Mesodermal cell (in vitro differentiated cells): ENCODE measurements around the gene GNB3.
"Not testable (repeated sequence)": the region's sequence is repeated elsewhere in the genome, so short reads cannot be mapped to it uniquely, and the experiment has no call there.

ENCODE experiments used
- H3K27ac ChIP-seq: 2 replicates; pipeline ENCODE4 v1.7.0; 2013; ENCODE audit warnings: mild to moderate bottlenecking, low read depth, low read length, moderate library complexity; ENCODE audit not compliant: severe bottlenecking
- H3K36me3 ChIP-seq: 2 replicates; pipeline ENCODE4 v1.7.1; 2013; ENCODE audit warnings: mild to moderate bottlenecking, low read length, moderate library complexity; ENCODE audit not compliant: control insufficient read depth, insufficient read depth
- H3K4me1 ChIP-seq: one replicate; pipeline ENCODE4 v1.7.1; 2013; ENCODE audit warnings: mild to moderate bottlenecking, low read length; ENCODE audit not compliant: insufficient read depth, control insufficient read depth, poor library complexity, severe bottlenecking
- H3K4me3 ChIP-seq: 2 replicates; pipeline ENCODE4 v1.7.0; 2013; ENCODE audit warnings: low read length, control low read depth, mild to moderate bottlenecking; ENCODE audit not compliant: insufficient read depth, poor library complexity, severe bottlenecking; ENCODE audit errors: extremely low read depth
- H3K9me3 ChIP-seq: 2 replicates; pipeline ENCODE4 v1.7.1; 2013; ENCODE audit warnings: mild to moderate bottlenecking, low read length, moderate library complexity; ENCODE audit not compliant: control insufficient read depth
- WGBS, 2 experiments: methylation state at CpG; one replicate each; pipeline ENCODE4 v1.1.5; 2013; ENCODE audit warnings: missing lambda C conversion rate in 2 of 2; ENCODE audit not compliant: insufficient coverage in 2 of 2; 5-methylcytosine and 5-hydroxymethylcytosine counted together

GNB3 gene

DNA sequence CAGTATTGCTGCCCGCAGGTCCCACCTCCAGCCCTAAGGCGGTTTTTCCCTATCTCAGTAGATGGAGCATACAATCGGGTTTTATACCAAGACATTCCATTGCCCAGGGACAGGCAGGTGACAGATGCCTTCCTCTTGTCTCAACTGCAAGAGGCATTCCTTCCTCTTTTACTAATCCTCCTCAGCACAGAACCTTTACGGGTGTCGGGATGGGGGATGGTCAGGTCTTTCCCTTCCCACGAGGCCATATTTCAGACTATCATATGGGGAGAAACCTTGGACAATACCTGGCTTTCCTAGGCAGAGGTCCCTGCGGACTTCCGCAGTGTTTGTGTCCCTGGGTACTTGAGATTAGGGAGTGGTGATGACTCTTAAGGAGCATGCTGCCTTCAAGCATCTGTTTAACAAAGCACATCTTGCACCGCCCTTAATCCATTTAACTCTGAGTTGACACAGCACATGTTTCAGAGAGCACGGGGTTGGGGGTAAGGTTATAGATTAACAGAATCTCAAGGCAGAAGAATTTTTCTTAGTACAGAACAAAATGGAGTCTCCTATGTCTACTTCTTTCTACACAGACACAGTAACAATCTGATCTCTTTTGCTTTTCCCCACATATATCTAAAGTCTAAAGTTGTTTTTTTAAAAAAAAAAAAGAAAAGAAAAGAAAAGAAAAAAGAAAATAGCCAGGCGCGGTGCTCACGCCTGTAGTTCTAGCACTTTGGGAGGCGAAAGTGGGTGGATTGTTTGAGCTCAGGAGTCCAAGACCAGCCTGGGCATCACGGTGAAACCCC lies 45.7 kb downstream of the GNB3 start:
- H3K9me3 ChIP-seq, H3K4me1 ChIP-seq, H3K4me3 ChIP-seq, H3K27ac ChIP-seq: not testable (repeated sequence)
- H3K36me3 ChIP-seq: peaks cover 15% of the 10 kb centered on the region
- WGBS, 2 experiments: 0 to 76% methylated on average over 1 to 5 of the region's 15 CpGs

GRCh38 chr12:6887460-6887859 lies 46.7 kb downstream of the GNB3 start:
- Histone ChIP-seq H3K9me3 (no peaks in the 10 kb centered on the region), H3K36me3 (peaks cover 15% of the 10 kb centered on the region), H3K27ac (no peak overlapping the region), H3K4me1 (peaks cover 10% of the 10 kb centered on the region), H3K4me3 (no peak overlapping the region)
- WGBS, 2 experiments: 97 to 98% methylated on average over 6 to 7 of the region's 8 CpGs

DNA sequence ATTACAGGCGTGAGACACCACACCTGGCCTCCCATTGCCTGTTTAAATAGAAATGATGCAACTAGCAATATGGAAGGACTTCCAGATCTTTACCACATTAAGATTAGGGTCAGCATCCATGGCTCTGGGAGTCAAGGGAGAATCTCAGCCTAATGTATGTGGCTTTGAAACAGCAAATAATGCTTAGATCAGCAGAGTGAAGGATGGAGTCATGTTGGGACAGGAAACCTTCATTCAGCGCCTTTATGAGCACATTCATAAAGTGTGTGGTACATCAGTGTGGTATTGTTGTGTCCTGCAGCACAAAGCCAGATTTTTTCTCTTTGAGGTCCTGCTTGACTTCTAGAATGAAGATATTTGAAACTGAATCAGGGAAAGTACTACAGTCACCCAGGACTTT lies 47.6 kb downstream of the GNB3 start:
- 86 to 100% methylated on average over 2 of the region's 2 CpGs for WGBS, 2 experiments
- peaks cover 10% of the 10 kb centered on the region for H3K4me1 ChIP-seq
- H3K4me3 ChIP-seq: no peak overlapping the region
- H3K9me3 ChIP-seq: no peaks in the 10 kb centered on the region
- H3K27ac ChIP-seq: no peak overlapping the region
- H3K36me3 ChIP-seq: peaks cover 15% of the 10 kb centered on the region

- not testable (repeated sequence) for H3K9me3 ChIP-seq, H3K27ac ChIP-seq, H3K4me3 ChIP-seq
- Histone ChIP-seq H3K36me3 (peaks cover 13% of the 10 kb centered on the region), H3K4me1 (peaks cover 10% of the 10 kb centered on the region)
- 58 to 100% methylated on average over 3 to 4 of the region's 7 CpGs for WGBS, 2 experiments
These were observed 48.1 kb downstream of the GNB3 start for GRCh38 chr12:6888794-6889193.

- peak overlapping the region; percentile 98 for H3K27ac ChIP-seq
- not testable (repeated sequence) for H3K4me3 ChIP-seq, H3K9me3 ChIP-seq, H3K36me3 ChIP-seq
- 94 to 97% methylated on average over 17 to 18 of the region's 21 CpGs for WGBS, 2 experiments
- peaks cover 10% of the 10 kb centered on the region for H3K4me1 ChIP-seq
These were observed 49.2 kb downstream of the GNB3 start for GRCh38 chr12:6889775-6890573.

DNA sequence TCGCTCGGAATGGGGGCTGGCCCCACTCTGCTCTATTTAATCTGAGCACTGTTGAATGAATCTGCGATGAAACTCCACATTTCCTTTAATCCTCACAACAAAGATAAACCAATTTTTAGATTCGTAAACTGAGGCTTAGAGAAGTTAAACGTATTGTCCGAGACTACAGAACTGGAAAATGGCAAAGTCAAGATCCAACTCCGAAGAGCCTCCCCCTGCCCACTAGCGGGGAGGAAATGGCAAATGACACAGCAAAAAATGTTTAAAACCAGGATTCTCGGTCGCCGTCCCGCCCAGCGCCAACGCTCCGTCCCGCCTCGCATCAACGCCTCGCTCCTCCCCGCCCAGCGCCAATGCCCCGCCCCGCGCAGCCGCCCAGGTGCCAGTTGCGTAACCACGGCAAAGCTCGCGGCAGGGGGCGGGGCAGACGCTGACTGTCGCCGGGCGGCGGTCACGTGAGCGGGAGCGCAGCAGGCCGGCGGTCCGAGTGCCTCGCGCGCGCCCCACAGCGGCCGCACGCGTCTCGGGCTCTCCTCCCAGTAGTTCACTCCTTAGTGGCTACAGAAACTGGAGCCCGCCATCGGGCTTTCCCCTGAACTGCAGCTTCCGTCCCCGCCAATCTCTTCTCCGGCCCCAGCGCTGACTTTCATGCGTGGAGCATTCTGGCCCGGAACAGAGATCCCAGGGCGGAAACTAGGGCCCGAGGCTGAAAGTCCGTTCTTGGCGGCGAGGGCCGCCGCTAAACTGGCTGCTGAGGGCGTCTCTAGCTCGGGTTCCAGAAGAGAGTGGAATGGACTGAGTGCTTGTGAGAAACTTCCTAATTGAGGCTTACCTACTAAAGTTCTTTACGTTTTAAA lies 50.3 kb downstream of the GNB3 start:
- Histone ChIP-seq H3K27ac (peak overlapping the region; percentile 98), H3K4me3 (peak overlapping the region; percentile 39), H3K36me3 (peaks cover 4% of the 10 kb centered on the region), H3K4me1 (peaks cover 10% of the 10 kb centered on the region), H3K9me3 (no peaks in the 10 kb centered on the region)
- 6 to 8% methylated on average over 52 to 64 of the region's 68 CpGs for WGBS, 2 experiments

- 92 to 93% methylated on average over 4 to 5 of the region's 5 CpGs for WGBS, 2 experiments
- Histone ChIP-seq H3K9me3 (no peaks in the 10 kb centered on the region), H3K27ac (peak overlapping the region; percentile 85), H3K36me3 (peaks cover 4% of the 10 kb centered on the region), H3K4me1 (peaks cover 10% of the 10 kb centered on the region), H3K4me3 (peak overlapping the region; percentile 39)
These were observed 50.9 kb downstream of the GNB3 start for GRCh38 chr12:6891646-6892001.

- H3K9me3 ChIP-seq, H3K36me3 ChIP-seq, H3K27ac ChIP-seq, H3K4me3 ChIP-seq: not testable (repeated sequence)
- 96 to 100% methylated on average over 3 of the region's 3 CpGs for WGBS, 2 experiments
- H3K4me1 ChIP-seq: peaks cover 10% of the 10 kb centered on the region
These were observed 52.0 kb downstream of the GNB3 start for GRCh38 chr12:6892683-6893082.

DNA sequence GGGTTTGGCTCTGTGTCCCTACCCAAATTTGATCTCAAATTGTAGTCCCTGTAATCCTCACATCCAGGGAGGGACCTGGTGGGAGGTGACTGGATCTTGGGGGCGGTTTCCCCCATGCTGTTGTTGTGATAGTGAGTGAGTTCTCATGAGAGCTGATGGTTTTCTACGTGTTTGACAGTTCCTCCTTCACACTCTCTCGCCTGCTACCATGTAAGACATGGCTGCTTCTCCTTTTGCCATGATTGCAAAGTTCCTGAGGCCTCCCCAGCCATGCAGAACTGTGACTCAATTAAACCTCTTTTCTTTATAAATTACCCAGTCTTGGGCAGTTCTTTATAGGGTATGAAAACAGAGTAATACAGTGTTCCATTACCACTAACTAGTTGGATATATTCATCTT lies 53.6 kb downstream of the GNB3 start:
- Histone ChIP-seq H3K9me3 (no peaks in the 10 kb centered on the region), H3K36me3 (no peaks in the 10 kb centered on the region), H3K4me3 (no peak overlapping the region), H3K4me1 (peaks cover 10% of the 10 kb centered on the region), H3K27ac (no peak overlapping the region)
- 84% methylated on average over 2 of the region's 3 CpGs; no CpG with 5 or more reads in 1 of the 2 experiments for WGBS, 2 experiments
